Measurements from ENCODE around the gene PARVB. TPM values are rescaled to one million over a fixed set of nuclear protein-coding genes. Genes with fewer than 3 reads are reported as not detected.

Gene PARVB
- total and polyA plus RNA-seq, 2 of the 8 experiments (the other 6 are each of a cell fraction or from before 2014, with no cell fraction given) = 14.5 to 18.6 TPM

DNA sequence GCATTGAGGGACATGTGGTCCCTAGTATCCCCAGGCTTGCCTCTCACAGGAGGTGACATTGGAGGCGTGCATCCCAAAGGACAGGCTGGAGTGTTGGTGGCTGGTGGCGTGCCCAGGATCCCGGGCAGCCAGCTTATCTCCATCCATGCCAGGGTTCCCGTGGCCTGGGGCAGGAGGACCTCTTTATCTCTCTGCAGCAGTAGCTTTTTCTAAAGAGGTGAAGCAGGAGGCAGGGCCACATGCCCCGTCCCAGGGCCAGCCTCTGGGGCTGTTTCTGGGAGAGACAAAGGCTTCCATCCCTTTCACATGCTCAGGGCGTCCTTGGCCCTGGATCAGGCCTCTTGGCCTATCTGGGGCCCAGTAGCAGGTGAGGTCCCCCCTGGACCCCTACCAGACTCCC lies 176.3 kb downstream of the PARVB start:
- no peak for FAIRE-seq
- TF ChIP-seq ZNF274 (IDR thresholded peaks at IDR 0.05; ENCODE audit: borderline replicate concordance, extremely low read depth, low read length) (no peak), SRF (IDR thresholded peaks at IDR 0.05; ENCODE audit: low read depth, low read length) (no peak), HDAC6 (IDR thresholded peaks at IDR 0.05; ENCODE audit: low read depth, low read length) (no peak), BRCA1 (IDR thresholded peaks at IDR 0.05; ENCODE audit: low read depth, low read length) (no peak), HDAC2 (IDR thresholded peaks at IDR 0.05; ENCODE audit: borderline replicate concordance in 1 of 2, low read depth in 2 of 2, low read length in 2 of 2) (no peak)

More for the DNA sequence above, 176.3 kb downstream of the PARVB start:
- Histone ChIP-seq H3K79me1 (ENCODE audit: low read depth, low read length) (no peaks in the 10 kb centered on the region), H2BK5ac (ENCODE audit: low read depth, low read length) (no peak overlapping the region), H2AK5ac (ENCODE audit: low read depth, low read length) (no peak overlapping the region), H3K4me3 (ENCODE audit: extremely low read depth in 1 of 4, insufficient read depth in 2 of 4, low read depth in 3 of 4, low read length in 4 of 4) (no peak overlapping the region), H3K56ac (replicated peaks; ENCODE audit: insufficient read length, low read depth, low read length) (no peak overlapping the region), H3K4ac (replicated peaks; ENCODE audit: insufficient read length, low read depth, low read length) (no peak overlapping the region), H2BK15ac (ENCODE audit: low read length) (no peak overlapping the region), H2BK120ac (replicated peaks; ENCODE audit: low read depth, low read length) (no peak overlapping the region), H3K23ac (ENCODE audit: insufficient read length) (no peak overlapping the region), H3K14ac (ENCODE audit: insufficient read length) (no peak overlapping the region), H3K4me2 (ENCODE audit: insufficient read depth in 1 of 2, low read depth in 2 of 2, low read length in 2 of 2) (no peak overlapping the region), H2BK20ac (ENCODE audit: low read length) (no peak overlapping the region), H3K27me3 (replicated peaks in 1 of 4; ENCODE audit: control insufficient read depth in 3 of 4, extremely low read depth in 1 of 4, insufficient read depth in 3 of 4, low read length in 3 of 4) (no peaks in the 10 kb centered on the region), H3K9ac (replicated peaks in 1 of 4; ENCODE audit: extremely low read depth in 1 of 4, low read depth in 3 of 4, low read length in 3 of 4) (no peak overlapping the region), H3K4me1 (replicated peaks in 1 of 4; ENCODE audit: control insufficient read depth in 3 of 4, insufficient read depth in 4 of 4, low read length in 3 of 4) (peaks cover 0 to 5% (median 0%) of the 10 kb centered on the region in 4 experiments; a peak in 3 of 7 replicates), H3K79me2 (ENCODE audit: control insufficient read depth in 1 of 2, insufficient read depth in 2 of 2, low read length in 2 of 2) (no peaks in the 10 kb centered on the region), H4K20me1 (replicated peaks in 1 of 2; ENCODE audit: control insufficient read depth in 1 of 2, insufficient read depth in 2 of 2, low read length in 2 of 2) (no peaks in the 10 kb centered on the region), H4K91ac (replicated peaks; ENCODE audit: insufficient read length, low read length) (no peak overlapping the region), H3K23me2 (ENCODE audit: low read depth, low read length) (peaks cover 5% of the 10 kb centered on the region; the same call in 1 of the 2 replicates), H3K18ac (ENCODE audit: extremely low read depth, low read length) (no peak overlapping the region), H2BK12ac (ENCODE audit: low read depth, low read length) (no peak overlapping the region), H3K27ac (ENCODE audit: low read depth, low read length) (no peak overlapping the region), H4K8ac (ENCODE audit: extremely low read depth, insufficient read depth, low read length) (no peak overlapping the region), H3K9me3 (ENCODE audit: insufficient read depth in 2 of 2, low read depth in 1 of 2, low read length in 1 of 2) (no peaks in the 10 kb centered on the region), H4K5ac (ENCODE audit: insufficient read length, low read depth, low read length) (no peak overlapping the region), H2AFZ (ENCODE audit: low read length) (no peak overlapping the region; the same call in 1 of the 2 replicates), H3K36me3 (ENCODE audit: control insufficient read depth in 2 of 4, insufficient read depth in 4 of 4, low read length in 3 of 4) (no peaks in the 10 kb centered on the region)
- DNase-seq (ENCODE audit: low read depth in 1 of 2, low spot score in 2 of 2) = no peak
- ChIA-PET POLR2A (ENCODE audit: partially characterized antibody) (no interaction called here), CTCF (ENCODE audit: partially characterized antibody) (interaction anchor here (1.1 to 1.3 kb wide), 3 partner anchors 21 to 157 kb away, joined by 3 to 4 read pairs (median 3); no protein-coding TSS in a partner anchor)
- 95% methylated on average over 6 of the region's 6 CpGs; no CpG with 5 or more reads in 1 of the 2 experiments for WGBS, 2 experiments (ENCODE audit: extremely low coverage in 1 of 2, insufficient coverage in 1 of 2, insufficient read length in 1 of 2, insufficient replicate concordance in 2 of 2, low coverage in 1 of 2, low lambda C conversion rate in 2 of 2, missing lambda C conversion rate in 1 of 2)
